Endothelial cell of hepatic sinusoid (primary cell): ENCODE results near the gene FUT4.
"Not testable (repeated sequence)": the region's sequence is repeated elsewhere in the genome, so short reads cannot be mapped to it uniquely, and the experiment has no call there.

Experiments used
- in situ Hi-C: cut with HindIII; loops from 2 replicates; pipeline ENCODE4 v1.10.0; 2017; ENCODE audit warnings: low sequenced_read_pairs

The FUT4 gene

DNA sequence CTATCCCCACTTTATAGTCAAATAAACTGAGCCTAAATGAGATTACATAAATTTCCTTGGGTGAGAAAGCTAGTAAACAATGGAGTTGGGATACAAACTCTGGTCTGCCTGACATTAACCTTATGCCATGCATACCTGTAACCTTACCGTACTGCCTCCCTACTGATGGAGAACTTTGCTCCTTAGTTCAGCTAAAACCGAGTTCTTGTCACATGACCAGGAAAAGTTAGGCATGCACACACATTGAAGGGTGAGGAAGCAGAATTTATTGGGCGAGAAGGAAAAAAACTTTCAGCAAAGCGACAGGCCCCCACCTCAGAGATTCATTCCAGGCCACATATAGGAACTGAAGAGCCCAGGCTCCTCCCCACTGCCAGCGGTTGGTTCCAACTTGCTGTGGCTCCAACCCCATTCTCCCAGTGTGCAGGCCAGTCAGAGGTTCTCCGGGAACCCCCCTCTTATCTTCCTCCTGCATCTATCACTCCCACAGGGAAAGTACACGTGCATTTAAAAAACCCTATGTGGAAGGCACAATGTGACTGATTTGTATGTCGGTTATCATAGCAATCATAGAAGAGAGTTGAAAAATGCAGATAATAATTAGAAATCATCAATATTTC is 20.2 kb downstream of the FUT4 start:
- in situ Hi-C loops = no loop called here

GRCh38 chr11:94567181-94567670 is 23.5 kb downstream of the FUT4 start, which contains the start of gene PIWIL4:
PIWIL4 (plus strand) TSS chr11:94567368; CDS start chr11:94567519, 151 bp downstream.
- in situ Hi-C loops = no loop called here

GRCh38 chr11:94568200-94568599 is 24.5 kb downstream of the FUT4 start:
- in situ Hi-C loops = no loop called here

- in situ Hi-C loops = no loop called here
These were observed 25.0 kb downstream of the FUT4 start for GRCh38 chr11:94568717-94569116.

DNA sequence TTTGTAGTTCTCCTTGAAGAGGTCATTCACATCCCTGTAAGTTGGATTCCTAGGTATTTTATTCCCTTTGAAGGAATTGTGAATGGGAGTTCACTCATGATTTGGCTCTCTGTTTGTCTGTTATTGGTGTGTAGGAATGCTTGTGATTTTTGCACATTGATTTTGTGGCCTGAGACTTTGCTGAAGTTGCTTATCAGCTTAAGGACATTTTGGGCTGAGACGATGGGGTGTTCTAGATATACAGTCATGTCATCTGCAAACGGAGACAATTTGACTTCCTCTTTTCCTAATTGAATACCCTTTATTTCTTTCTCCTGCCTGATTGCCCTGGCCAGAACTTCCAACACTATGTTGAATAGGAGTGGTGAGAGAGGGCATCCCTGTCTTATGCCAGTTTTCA is 29.3 kb downstream of the FUT4 start:
- in situ Hi-C loops = not testable (repeated sequence)

DNA sequence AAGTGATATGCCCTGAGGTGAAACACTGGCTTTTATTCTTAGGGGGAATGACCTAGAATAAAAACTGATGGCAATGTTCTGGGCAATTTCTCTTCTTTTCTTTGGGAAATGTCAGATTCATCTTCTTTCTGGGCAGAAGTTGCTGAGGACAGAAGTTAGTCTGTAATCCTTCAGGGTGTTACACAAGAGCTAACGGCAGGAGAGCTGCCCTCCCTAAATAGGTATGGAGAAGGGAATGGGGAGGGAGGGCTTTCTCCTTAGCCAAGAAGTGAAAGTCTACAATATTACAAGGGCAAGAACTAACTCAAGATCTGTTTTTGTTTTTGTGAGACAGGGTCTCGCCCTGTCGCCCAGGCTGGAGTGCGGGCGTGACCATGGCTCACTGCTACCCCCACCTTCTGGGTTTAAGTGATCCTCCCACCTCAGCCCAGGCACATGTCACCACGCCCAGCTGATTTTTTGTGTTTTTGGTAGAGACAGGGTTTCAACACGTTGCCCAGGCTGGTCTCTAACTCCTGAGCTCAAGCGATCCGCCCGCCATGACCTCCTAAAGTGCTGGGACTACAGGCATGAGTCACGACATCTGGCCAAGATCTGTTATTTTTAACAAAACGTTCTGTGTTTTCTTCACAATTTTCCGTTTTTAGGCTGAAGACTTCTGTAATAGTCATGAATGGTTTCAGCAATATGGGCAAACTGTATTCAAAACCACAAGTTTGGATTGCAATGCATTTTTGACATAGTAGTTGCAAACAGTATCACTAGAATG is 30.7 kb downstream of the FUT4 start:
- in situ Hi-C loops = no loop called here

DNA sequence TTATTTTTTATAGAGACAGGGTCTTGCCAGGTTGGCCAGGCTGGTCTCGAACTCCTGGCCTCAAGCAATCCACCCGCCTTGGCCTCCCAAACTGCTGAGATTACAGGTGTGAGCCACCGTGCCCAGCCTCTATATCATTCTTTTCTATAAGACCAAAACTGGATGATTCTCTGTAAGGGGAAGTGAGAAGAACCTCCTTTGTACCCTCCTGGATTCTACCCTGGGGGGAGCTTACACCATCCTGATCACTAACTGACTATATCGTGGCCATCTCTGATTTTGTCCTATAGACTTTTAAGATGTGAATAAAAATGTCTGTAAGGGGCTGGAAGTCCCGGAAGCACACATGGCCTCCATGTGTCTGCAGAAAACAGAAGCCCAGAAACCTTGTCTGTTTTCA is 32.6 kb downstream of the FUT4 start:
- in situ Hi-C loops = no loop called here

- in situ Hi-C loops = no loop called here
These were observed 34.1 kb downstream of the FUT4 start for GRCh38 chr11:94577841-94578240.

DNA sequence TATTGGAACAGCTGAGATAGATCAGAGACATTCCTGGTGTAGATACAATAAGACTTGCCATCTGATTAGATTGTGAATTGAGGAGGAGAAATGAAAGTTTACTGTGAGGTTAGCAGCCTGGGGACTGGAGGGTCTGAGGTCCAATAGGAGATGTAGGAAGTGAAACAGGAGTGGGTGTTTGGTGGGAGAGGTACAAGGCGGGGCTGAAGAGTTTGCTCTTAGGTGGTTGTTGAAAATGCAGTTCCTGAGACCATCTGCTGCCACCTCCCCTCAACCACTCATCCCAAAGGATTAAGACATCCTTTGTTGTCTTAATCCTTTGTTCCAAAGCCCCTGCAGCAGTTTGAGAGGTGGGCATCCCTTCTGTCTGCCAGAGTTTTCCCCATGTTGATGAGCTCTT is 38.2 kb downstream of the FUT4 start:
- in situ Hi-C loops = loop anchor here (5.0 kb wide), 1 partner anchor 50 kb away; no protein-coding TSS in a partner anchor

DNA sequence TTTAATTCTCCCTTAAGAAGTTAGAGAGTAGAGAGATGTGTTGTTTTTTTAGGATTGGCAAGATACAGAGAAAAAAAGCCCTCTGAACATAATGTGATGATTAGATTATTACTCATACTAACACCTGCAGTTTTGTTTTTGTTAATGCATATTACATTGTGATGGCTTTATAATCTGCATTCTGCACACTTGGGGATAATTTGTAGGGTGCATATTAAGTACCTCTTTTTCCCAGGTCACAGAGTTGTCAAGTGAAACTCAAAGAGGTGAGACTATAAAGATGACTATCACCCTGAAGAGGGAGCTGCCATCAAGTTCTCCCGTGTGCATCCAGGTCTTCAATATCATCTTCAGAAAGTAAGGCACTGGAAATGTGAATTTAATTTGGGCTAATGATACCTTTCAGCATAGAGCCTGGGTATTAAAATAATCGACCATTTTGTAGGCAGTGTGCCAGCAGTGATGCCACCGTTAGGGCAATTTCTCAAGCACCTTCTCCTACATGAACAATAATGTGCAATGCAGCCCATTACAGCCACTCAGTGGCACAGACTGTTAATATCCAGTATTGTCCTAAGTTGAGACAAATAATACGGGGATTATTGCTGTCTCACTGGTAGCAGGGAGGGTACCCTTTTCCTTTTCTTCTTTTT is 39.6 kb downstream of the FUT4 start:
- in situ Hi-C loops = loop anchor here (5.0 kb wide), 1 partner anchor 51 kb away; no protein-coding TSS in a partner anchor

DNA sequence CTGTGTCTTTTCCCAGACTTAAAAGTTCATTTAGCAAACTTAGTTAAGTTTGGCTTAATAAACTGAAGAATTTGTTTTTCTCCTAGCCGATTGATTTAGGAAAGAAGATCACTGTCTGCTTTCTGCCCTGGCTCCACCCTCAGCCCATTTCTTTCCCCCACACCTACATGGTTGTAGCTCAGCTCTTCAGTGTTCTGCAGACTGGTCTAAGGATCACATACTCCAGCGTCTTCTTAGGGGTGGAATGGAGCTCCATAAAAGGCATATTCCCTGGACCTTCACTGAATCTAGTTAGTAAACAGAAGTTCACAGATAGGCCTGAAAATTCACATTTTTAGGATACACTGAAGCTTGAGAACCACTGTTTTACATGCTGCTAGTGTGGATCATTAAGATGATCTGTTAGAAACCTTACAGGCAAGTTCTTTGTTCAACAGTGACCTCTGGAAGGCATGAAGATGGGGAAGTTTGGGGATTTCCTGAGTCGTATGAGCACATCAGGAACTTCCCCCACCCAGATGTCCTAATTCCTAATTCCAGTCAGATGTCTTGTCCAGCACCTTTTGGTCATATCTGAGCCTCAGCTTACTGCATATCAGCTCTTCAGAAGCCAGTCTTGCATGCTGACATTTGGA is 40.3 kb downstream of the FUT4 start:
- in situ Hi-C loops = loop anchor here (5.0 kb wide), 1 partner anchor 52 kb away; no protein-coding TSS in a partner anchor

DNA sequence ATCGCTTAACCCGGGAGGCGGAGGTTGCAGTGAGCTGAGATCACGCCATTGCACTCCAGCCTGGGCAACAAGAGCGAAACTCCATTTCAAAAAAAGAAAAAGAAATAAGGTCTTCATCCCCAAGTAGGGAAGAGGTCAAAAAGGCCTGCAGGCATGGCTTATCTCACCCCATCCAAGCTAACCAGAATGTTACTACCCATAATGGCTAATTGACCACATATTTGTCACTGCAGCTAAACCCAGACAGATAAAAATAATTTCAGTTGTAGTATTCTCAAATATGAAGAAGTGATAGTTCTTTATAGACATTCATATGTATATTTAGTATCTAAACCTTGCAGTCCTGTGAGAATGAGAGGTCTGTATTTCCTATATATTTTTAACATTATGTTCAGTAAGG is 41.3 kb downstream of the FUT4 start:
- in situ Hi-C loops = loop anchor here (5.0 kb wide), 1 partner anchor 53 kb away; no protein-coding TSS in a partner anchor

- in situ Hi-C loops = no loop called here
These were observed 41.7 kb downstream of the FUT4 start for GRCh38 chr11:94585399-94585798.

GRCh38 chr11:94586546-94586945 is 42.8 kb downstream of the FUT4 start:
- in situ Hi-C loops = no loop called here

- in situ Hi-C loops = no loop called here
These were observed 43.3 kb downstream of the FUT4 start for GRCh38 chr11:94586978-94587377.

GRCh38 chr11:94588366-94588942 is 44.7 kb downstream of the FUT4 start:
- in situ Hi-C loops = no loop called here

- in situ Hi-C loops = no loop called here
These were observed 46.8 kb downstream of the FUT4 start for GRCh38 chr11:94590352-94591041.

GRCh38 chr11:94593030-94593429 is 49.3 kb downstream of the FUT4 start:
- in situ Hi-C loops = no loop called here

DNA sequence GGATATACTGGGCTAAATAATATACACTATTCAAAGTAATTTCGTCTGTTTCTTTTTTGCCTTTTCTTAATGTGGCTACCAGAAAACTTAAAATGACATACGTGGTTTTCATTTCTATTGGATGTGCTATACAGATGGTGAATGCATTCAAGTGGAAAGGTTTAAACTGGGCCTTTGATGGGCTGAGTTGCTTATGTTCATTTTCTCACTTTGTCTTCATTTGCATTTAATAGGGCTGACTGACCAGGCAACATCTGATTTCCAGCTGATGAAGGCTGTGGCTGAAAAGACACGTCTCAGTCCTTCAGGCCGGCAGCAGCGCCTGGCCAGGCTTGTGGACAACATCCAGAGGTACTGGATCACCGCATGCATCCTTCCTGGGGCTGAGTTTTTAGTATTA is 51.4 kb downstream of the FUT4 start:
- in situ Hi-C loops = no loop called here

DNA sequence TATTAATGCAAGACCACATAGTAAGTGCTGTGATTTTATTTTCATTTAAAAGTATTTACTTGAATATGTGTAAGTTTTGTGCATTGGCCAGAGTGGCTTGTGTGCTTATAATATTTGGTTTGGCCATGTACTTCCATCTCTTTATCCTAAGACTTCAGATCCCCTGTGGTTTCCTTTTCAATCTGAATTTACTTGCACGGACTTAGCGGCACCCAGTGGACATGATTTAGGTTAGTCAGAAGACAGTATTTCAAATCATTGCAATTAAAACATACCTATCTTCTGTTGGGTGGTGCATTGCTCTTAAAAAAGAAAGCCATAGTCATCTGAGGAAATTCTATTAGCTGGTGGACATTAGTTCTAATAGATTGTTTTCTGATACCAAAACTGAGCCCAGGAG is 54.2 kb downstream of the FUT4 start:
- in situ Hi-C loops = no loop called here
